Anterior cingulate cortex (tissue), 58 donors: Measurements from ENCODE around the gene HK3.

ENCODE experiments used
- DNase-seq, 58 donors: peaks; one replicate each; lab custom pipeline; 2025; lab: John Stamatoyannopoulos, UW

Gene HK3

DNA sequence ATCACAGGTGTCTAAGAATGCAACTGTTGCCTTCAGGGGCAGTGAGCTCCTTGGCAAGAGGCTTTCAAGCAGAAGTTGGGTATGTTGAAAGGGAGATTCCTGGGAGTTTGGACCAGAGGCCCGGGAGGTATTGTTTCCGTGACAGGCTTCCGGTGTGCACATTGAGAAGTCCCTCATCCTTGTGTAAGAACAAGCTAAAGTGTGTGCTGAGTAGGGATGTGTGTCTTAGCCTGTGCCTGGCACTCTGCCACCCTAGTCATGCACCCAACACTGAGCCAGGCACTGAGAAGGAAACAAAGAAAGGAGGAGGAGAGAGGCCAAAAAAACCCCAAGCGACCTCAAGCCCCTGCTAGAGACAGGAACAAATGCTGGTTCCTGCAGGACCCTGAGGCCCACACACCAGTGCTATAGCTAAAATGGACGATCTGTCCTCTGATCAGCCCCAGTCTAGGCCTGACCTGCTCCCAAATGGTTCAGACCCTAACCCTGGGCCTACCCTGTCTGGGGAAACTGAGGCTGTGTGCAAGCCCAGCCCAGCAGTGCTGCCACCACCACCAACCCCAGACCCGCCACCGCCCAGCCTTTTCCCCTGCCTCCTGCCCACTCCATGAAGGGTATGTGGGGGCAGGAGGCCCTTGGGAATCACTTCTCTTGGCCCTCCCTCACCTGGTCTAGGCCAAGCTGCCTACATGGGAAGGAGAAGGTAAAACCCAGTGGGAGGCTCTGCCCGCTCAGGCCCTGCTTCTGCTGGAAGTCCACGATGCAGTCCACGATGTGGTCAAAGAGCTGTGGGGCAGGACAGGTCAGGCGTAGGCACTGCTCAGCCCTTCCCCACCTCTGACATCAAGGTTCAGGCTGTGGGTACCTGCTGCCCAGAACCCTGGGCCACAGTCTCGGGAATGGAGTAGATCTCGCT lies 12.6 kb downstream of the HK3 start:
- no peak for DNase-seq

- no peak for DNase-seq
Observed at GRCh38 chr5:176884571-176884890, 14.6 kb downstream of the HK3 start.

GRCh38 chr5:176883700-176884570 lies 15.2 kb downstream of the HK3 start:
- no peak for DNase-seq

DNA sequence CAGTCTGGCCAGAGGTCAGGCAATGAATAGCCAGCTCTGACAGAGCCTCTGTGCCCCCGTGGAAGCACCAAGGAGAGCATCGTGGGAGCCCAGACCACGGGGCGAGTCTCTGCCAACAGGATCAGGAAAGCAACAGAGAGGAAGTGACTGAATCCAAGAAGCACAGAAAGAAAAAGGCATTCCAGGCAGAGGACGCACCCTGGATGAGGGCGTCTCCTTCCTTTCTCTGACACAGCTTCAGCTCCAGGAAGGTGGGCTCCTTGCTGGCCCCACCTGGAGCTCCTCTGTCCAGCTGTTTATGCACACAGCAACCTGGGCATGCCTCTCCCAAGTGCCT lies 16.6 kb downstream of the HK3 start:
- DNase-seq, result no peak

GRCh38 chr5:176881816-176882566 lies 17.2 kb downstream of the HK3 start:
- DNase-seq, result no peak

- DNase-seq, result peak in 1 of 58 donors; percentile 35
Observed at GRCh38 chr5:176881021-176881749, 18.0 kb downstream of the HK3 start.

- no peak for DNase-seq
Observed at GRCh38 chr5:176880366-176881020, 18.7 kb downstream of the HK3 start.

DNA sequence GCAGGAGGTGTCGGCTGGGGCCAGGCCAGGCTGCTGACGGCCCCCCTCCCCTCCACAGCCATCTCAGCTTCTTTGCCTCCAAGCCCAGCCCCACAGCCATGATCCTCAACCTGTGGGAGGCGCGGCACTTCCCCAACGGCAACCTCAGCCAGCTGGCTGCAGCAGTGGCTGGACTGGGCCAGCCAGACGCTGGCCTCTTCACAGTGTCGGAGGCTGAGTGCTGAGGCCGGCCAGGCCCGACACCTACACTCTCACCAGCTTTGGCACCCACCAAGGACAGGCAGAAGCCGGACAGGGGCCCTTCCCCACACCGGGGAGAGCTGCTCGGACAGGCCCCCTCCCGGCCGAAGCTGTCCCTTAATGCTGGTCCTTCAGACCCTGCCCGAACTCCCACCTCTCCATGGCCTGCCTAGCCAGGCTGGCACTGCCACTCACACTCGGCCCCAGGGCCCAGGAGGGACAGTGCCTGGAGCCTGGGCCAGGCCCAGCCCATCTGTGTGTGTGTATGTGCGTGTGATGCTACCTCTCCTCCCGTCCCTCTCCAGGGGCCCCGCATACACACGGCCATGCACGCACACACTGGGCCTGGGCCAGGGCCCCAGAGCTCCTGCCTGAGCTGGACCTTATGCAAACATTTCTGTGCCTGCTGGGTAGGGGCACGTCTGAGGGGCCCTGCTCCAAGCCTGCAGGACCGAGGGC lies 19.3 kb downstream of the HK3 start:
- DNase-seq, result no peak

GRCh38 chr5:176878906-176879662 lies 20.1 kb downstream of the HK3 start:
- no peak for DNase-seq

DNA sequence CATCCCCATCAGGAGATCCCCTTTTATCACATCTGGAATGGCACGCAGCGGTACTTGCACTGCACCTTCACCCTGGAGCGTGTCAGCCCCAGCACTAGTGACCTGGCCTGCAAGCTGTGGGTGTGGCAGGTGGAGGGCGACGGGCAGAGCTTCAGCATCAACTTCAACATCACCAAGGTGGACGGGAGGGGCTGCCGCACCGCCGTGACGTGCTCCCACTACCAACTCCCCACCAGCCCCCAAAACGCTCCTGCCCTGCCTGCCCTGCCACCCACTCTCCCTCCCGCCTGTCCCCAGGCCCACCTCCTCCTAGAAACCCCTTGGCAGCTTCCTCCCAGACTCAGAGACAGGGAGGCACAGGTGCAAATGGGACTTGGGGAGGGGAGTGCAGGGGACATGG lies 20.7 kb downstream of the HK3 start:
- no peak for DNase-seq

DNA sequence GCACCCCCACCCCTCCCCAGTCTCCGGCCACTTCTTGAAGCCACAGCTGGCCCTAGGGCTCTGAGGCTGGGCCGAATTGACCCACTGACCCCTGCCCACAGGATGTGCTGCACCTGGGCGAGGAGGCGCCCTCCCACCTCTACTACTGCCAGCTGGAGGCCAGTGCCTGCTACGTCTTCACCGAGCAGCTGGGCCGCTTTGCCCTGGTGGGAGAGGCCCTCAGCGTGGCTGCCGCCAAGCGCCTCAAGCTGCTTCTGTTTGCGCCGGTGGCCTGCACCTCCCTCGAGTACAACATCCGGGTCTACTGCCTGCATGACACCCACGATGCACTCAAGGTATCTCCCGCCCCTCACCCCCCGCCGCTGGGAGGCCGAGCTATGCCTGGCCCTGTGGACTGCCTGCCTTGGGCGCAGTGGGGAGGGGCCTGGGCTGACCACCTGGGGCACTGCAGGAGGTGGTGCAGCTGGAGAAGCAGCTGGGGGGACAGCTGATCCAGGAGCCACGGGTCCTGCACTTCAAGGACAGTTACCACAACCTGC lies 21.3 kb downstream of the HK3 start:
- DNase-seq, result no peak

DNA sequence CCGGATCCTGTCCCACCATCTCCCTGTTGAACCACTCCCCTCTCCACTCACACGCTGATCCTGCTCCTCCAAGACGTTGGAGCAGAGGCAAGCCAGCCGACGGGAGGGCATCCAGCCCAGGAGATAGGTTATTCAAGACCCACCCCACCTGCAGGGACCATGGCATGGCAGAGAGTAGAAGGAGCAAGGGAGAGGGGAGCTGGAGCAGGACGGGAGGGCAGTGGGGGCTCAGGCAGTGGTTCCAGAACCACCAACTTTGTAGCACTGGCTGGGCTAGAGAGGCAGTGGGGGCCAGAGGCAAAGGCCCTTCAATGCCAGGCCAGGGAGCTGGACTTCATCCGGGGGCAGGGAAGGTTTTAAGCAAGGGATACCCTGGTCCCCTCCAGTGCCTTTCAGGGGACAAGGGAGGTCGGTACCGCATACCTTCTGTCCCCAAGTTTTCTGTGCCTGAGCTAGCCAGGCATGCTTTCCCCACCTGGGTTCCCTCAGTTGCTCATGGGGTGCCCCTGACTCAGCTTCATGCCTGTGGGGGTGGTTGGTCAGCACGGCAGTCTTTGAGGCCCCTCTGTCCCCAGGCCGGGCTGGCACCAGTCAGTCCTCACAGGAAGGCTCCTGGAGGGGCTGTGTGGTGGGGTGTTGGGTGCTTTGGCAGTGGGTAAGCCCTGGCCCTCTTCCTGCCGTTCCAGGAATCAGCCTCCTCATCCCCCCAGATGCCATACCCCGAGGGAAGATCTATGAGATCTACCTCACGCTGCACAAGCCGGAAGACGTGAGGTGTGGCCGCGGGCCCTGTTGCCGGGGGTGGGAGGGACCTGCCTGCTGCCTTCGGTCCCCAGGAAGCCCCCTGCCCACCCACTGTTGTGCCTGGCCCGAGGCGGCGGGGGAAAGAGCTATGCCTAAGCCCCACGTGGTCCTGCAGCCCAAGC lies 22.4 kb downstream of the HK3 start:
- DNase-seq, result no peak

GRCh38 chr5:176875783-176876505 lies 23.2 kb downstream of the HK3 start:
- DNase-seq, result no peak

GRCh38 chr5:176875014-176875550 lies 24.1 kb downstream of the HK3 start:
- DNase-seq, result peak in 2 of 58 donors; percentile 19 to 24

- DNase-seq, result no peak
Observed at GRCh38 chr5:176874198-176874780, 24.9 kb downstream of the HK3 start.
